Mammary epithelial cell (primary cell): ENCODE data around the gene TJP2.

Experiments used
- CTCF ChIP-seq, 2 donors: IDR thresholded peaks in 1 of 2; conservative IDR thresholded peaks in 1 of 2; 2 replicates each; pipeline ENCODE4 v1.5.1; 2011 to 2012; ENCODE audit warnings: inconsistent platforms in 2 of 2, low read length in 2 of 2, mild to moderate bottlenecking in 2 of 2, control low read depth in 1 of 2, low read depth in 1 of 2; ENCODE audit not compliant: insufficient read depth in 1 of 2; ENCODE audit errors: extremely low read depth in 1 of 2
- EZH2 ChIP-seq: IDR thresholded peaks from 2 replicates; pipeline ENCODE4 v1.6.1; 2012; ENCODE audit warnings: low read length, inconsistent platforms, borderline replicate concordance

GRCh38 chr9:69190863-69191181, 16.7 kb downstream of the TJP2 start:
- TF ChIP-seq CTCF (conservative IDR thresholded peaks at IDR 0.05 in 1 of 2, IDR thresholded peaks at IDR 0.05 in 1 of 2; ENCODE audit: extremely low read depth in 1 of 2, insufficient read depth in 1 of 2, low read depth in 1 of 2, low read length in 2 of 2) (no peak), EZH2 (no peak)
